Measurements from ENCODE around the gene HSD11B2. TPM values are rescaled to one million over a fixed set of nuclear protein-coding genes. Genes with fewer than 3 reads are reported as not detected.

HSD11B2 gene
- total RNA-seq, 4 donors from 2014 or later: 1.2 to 82.1 (median 9.7) TPM

- Histone ChIP-seq H3K27ac (peak overlapping the region; percentile 78 to 81), H3K9me3 (no peaks in the 10 kb centered on the region), H3K27me3 (no peaks in the 10 kb centered on the region), H3K4me3 (no peak overlapping the region), H3K36me3 (no peaks in the 10 kb centered on the region), H3K4me1 (peaks cover 36 to 55% of the 10 kb centered on the region in 2 donors)
- TF ChIP-seq, protein P1, sequence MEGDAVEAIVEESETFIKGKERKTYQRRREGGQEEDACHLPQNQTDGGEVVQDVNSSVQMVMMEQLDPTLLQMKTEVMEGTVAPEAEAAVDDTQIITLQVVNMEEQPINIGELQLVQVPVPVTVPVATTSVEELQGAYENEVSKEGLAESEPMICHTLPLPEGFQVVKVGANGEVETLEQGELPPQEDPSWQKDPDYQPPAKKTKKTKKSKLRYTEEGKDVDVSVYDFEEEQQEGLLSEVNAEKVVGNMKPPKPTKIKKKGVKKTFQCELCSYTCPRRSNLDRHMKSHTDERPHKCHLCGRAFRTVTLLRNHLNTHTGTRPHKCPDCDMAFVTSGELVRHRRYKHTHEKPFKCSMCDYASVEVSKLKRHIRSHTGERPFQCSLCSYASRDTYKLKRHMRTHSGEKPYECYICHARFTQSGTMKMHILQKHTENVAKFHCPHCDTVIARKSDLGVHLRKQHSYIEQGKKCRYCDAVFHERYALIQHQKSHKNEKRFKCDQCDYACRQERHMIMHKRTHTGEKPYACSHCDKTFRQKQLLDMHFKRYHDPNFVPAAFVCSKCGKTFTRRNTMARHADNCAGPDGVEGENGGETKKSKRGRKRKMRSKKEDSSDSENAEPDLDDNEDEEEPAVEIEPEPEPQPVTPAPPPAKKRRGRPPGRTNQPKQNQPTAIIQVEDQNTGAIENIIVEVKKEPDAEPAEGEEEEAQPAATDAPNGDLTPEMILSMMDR (IDR thresholded peaks at IDR 0.05): no peak
- TF ChIP-seq POLR2A (IDR thresholded peaks at IDR 0.05): no peak
- intact Hi-C loops (cut with DNase I; ENCODE audit: low total_unique reads): no loop called here
- DNase-seq: peak; percentile 65 to 73
Observed at GRCh38 chr16:67442581-67443255, 11.8 kb downstream of the HSD11B2 start.

GRCh38 chr16:67443265-67443664 is 12.3 kb downstream of the HSD11B2 start:
- TF ChIP-seq POLR2A (IDR thresholded peaks at IDR 0.05): no peak
- TF ChIP-seq, protein P1 (IDR thresholded peaks at IDR 0.05): peak in 1 of 4 experiments; percentile 16
- Histone ChIP-seq H3K9me3 (no peaks in the 10 kb centered on the region), H3K4me3 (no peak overlapping the region), H3K36me3 (no peaks in the 10 kb centered on the region), H3K27ac (peak overlapping the region; percentile 78 to 81), H3K27me3 (no peaks in the 10 kb centered on the region), H3K4me1 (peaks cover 36 to 55% of the 10 kb centered on the region in 2 donors)
- intact Hi-C loops (cut with DNase I; ENCODE audit: low total_unique reads): no loop called here
- DNase-seq: peak; percentile 87 to 94

GRCh38 chr16:67444259-67445125 is 13.6 kb downstream of the HSD11B2 start:
- intact Hi-C loops (cut with DNase I; ENCODE audit: low total_unique reads): no loop called here
- TF ChIP-seq, protein P1 (IDR thresholded peaks at IDR 0.05): no peak
- peak in 1 of 2 donors; percentile 5 for TF ChIP-seq POLR2A (IDR thresholded peaks at IDR 0.05)
- no peaks in the 10 kb centered on the region for H3K36me3 ChIP-seq
- H3K27me3 ChIP-seq: no peaks in the 10 kb centered on the region
- DNase-seq: no peak
- H3K4me1 ChIP-seq: peaks cover 36 to 63% of the 10 kb centered on the region in 2 donors
- no peak overlapping the region for H3K4me3 ChIP-seq
- H3K9me3 ChIP-seq: no peaks in the 10 kb centered on the region
- peak overlapping the region; percentile 78 to 81 for H3K27ac ChIP-seq

GRCh38 chr16:67445126-67445426 is 14.2 kb downstream of the HSD11B2 start:
- intact Hi-C loops (cut with DNase I; ENCODE audit: low total_unique reads): no loop called here
- peak overlapping the region; percentile 78 to 81 for H3K27ac ChIP-seq
- no peak for DNase-seq

More at GRCh38 chr16:67445126-67445426, 14.2 kb downstream of the HSD11B2 start:
- Histone ChIP-seq H3K27me3 (no peaks in the 10 kb centered on the region), H3K4me1 (peaks cover 36 to 69% of the 10 kb centered on the region in 2 donors), H3K4me3 (no peak overlapping the region), H3K36me3 (no peaks in the 10 kb centered on the region), H3K9me3 (no peaks in the 10 kb centered on the region)
- TF ChIP-seq POLR2A (IDR thresholded peaks at IDR 0.05): peak in 1 of 2 donors; percentile 5
- TF ChIP-seq, protein P1 (IDR thresholded peaks at IDR 0.05): no peak
